Measurements from ENCODE around the gene P2RX3. TPM values are rescaled to one million over a fixed set of nuclear protein-coding genes. Genes with fewer than 3 reads are reported as not detected.

P2RX3 gene
- total and polyA plus RNA-seq, 2 experiments from 2014 or later: not detected

DNA sequence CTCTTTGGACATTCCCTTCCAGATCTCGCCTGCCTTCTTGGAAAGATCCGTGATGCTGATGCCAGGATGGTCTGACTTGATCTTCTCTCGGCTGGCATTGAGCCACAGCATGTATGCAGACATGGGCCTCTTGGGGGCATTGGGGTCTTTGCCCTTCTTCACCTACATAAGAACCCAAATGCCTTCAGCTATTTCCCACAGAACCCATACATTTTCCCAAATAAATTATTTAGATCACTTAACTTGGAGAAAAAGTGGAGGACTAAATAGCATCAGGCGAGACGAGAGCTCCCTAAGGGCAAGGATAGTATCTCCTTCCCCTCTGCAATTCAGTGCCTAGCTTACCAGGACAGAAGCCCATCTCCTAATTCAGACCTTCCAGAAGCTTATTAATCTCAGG is 10.4 kb upstream of the P2RX3 start:
- Histone ChIP-seq H3K79me2 (peaks cover 18% of the 10 kb centered on the region), H3K9me3 (ENCODE audit: low read depth) (no peaks in the 10 kb centered on the region), H3K4me2 (no peak overlapping the region), H4K20me1 (ENCODE audit: insufficient read depth, poor library complexity, severe bottlenecking) (no peaks in the 10 kb centered on the region), H3K4me1 (ENCODE audit: insufficient read depth) (peaks cover 23% of the 10 kb centered on the region), H2AFZ (no peak overlapping the region), H3K27ac (no peak overlapping the region), H3K4me3 (no peak overlapping the region), H3K36me3 (replicated peaks; ENCODE audit: insufficient read depth, low read depth) (no peaks in the 10 kb centered on the region), H3K9me2 (replicated peaks; ENCODE audit: insufficient read depth) (no peaks in the 10 kb centered on the region), H3K27me3 (no peaks in the 10 kb centered on the region)
- WGBS (ENCODE audit: low lambda C conversion rate, missing lambda C conversion rate): 100% methylated on average over 5 of the region's 5 CpGs
- DNase-seq (ENCODE audit: low spot score): no peak
- TF ChIP-seq EZH2phosphoT487 (IDR thresholded peaks at IDR 0.05; ENCODE audit: low read depth, severe bottlenecking, unreplicated experiment) (no peak), CTCF (IDR thresholded peaks at IDR 0.05; ENCODE audit: poor library complexity) (no peak), EZH2 (IDR thresholded peaks at IDR 0.05; ENCODE audit: borderline replicate concordance) (no peak)

- no peaks in the 10 kb centered on the region for H3K9me3 ChIP-seq (ENCODE audit: low read depth)
- H4K20me1 ChIP-seq (ENCODE audit: insufficient read depth, poor library complexity, severe bottlenecking): no peaks in the 10 kb centered on the region
- no peak overlapping the region for H2AFZ ChIP-seq
- H3K79me2 ChIP-seq: peaks cover 23% of the 10 kb centered on the region
- no peaks in the 10 kb centered on the region for H3K27me3 ChIP-seq
- 98% methylated on average over 9 of the region's 9 CpGs for WGBS (ENCODE audit: low lambda C conversion rate, missing lambda C conversion rate)
- H3K4me3 ChIP-seq: no peak overlapping the region
- no peak overlapping the region for H3K27ac ChIP-seq
- peaks cover 25% of the 10 kb centered on the region for H3K4me1 ChIP-seq (ENCODE audit: insufficient read depth)
- no peaks in the 10 kb centered on the region for H3K9me2 ChIP-seq (replicated peaks; ENCODE audit: insufficient read depth)
- TF ChIP-seq CTCF (IDR thresholded peaks at IDR 0.05; ENCODE audit: poor library complexity) (no peak), EZH2 (IDR thresholded peaks at IDR 0.05; ENCODE audit: borderline replicate concordance) (no peak), EZH2phosphoT487 (IDR thresholded peaks at IDR 0.05; ENCODE audit: low read depth, severe bottlenecking, unreplicated experiment) (no peak)
- no peak overlapping the region for H3K4me2 ChIP-seq
- H3K36me3 ChIP-seq (replicated peaks; ENCODE audit: insufficient read depth, low read depth): no peaks in the 10 kb centered on the region
- no peak for DNase-seq (ENCODE audit: low spot score)
Measured at GRCh38 chr11:57330029-57330428, 8.1 kb upstream of the P2RX3 start.

- Histone ChIP-seq H3K4me2 (no peak overlapping the region), H3K9me3 (ENCODE audit: low read depth) (no peaks in the 10 kb centered on the region), H3K9me2 (replicated peaks; ENCODE audit: insufficient read depth) (no peaks in the 10 kb centered on the region), H4K20me1 (ENCODE audit: insufficient read depth, poor library complexity, severe bottlenecking) (no peaks in the 10 kb centered on the region), H3K27me3 (no peaks in the 10 kb centered on the region), H3K4me1 (ENCODE audit: insufficient read depth) (peaks cover 19% of the 10 kb centered on the region), H3K27ac (no peak overlapping the region), H3K4me3 (no peak overlapping the region), H2AFZ (no peak overlapping the region), H3K36me3 (replicated peaks; ENCODE audit: insufficient read depth, low read depth) (no peaks in the 10 kb centered on the region), H3K79me2 (peaks cover 36% of the 10 kb centered on the region)
- 97% methylated on average over 14 of the region's 14 CpGs for WGBS (ENCODE audit: low lambda C conversion rate, missing lambda C conversion rate)
- no peak for TF ChIP-seq EZH2 (IDR thresholded peaks at IDR 0.05; ENCODE audit: borderline replicate concordance)
- TF ChIP-seq CTCF (IDR thresholded peaks at IDR 0.05; ENCODE audit: poor library complexity): no peak
- DNase-seq (ENCODE audit: low spot score): no peak
Measured at GRCh38 chr11:57331720-57332119, 6.4 kb upstream of the P2RX3 start.
